Measurements from ENCODE around the gene CSTPP1.

The CSTPP1 gene

DNA sequence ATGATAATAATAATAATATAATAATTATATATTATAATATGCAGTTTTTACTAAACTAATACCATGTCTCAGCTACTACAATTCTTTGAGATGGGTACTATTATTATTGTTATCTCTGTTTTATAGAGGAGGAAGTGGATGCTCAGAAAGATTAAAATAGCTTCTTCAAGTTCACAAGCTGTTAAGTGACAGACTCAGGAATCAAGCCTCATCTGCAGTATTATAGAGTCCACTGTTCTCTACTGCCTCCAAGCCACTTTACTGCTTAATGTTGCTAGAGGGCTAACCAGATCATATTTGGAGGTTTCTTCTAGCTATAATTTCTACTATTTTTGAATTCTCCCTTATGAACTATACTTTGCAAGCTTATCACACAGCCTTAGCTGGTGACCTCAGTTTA is 62.7 kb downstream of the CSTPP1 start:
- DNase-seq = no peak

DNA sequence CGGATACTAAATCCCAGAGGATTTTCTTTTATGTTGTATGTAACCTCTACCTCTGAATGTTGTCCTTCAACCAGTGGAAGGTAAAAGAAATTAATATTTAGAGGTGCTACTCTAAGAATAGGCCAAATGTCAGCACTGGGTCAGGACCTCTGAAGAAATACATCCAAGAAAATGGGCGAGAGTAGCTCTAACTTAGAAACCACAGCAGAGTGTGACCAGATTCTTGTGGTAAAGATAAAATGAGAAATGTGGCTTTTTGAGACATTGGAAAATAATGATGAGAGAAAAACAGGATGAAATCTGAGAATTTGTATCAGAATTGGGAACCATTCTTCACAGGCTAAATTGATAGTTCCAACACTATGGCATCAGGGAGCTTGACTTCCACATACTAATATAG is 63.5 kb downstream of the CSTPP1 start:
- no peak for DNase-seq

DNA sequence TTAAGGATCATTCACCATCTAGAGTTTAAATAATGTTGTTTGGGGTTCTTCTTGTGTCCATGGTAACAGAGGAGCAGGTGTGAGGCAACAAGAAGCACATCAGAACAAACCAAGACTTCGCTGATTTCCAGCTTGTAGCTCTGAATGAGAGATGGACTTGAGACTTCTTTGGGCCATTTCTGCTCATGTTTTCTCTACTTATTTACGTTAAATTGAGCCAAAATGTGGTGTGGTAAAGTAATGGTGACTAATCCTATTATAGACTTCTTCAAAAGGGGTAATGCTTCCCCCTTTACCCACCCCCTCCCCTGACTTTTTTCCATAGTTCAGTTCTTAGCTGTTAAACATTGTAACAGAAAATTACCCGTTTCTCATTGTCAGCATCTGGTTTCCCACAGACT is 65.2 kb downstream of the CSTPP1 start:
- DNase-seq = no peak

DNA sequence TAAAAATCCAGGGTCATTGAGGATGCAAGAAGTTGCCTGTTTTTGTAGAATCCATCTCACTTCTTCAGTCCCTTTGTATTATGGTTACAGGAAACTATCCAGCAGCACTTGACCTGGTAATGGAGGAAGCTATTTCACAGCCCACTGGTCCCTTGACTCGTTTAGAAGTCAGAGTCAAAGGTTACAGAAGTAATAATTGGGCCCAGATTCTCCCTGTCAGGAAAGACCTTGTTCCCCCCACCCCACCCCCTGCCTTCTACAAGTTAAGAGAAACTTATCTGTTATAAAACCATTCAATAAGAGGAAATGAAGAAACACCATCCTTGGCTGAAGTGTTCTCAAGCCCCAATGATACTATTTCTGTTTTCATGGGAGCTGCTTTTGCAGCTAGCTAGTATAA is 65.8 kb downstream of the CSTPP1 start:
- DNase-seq = no peak

DNA sequence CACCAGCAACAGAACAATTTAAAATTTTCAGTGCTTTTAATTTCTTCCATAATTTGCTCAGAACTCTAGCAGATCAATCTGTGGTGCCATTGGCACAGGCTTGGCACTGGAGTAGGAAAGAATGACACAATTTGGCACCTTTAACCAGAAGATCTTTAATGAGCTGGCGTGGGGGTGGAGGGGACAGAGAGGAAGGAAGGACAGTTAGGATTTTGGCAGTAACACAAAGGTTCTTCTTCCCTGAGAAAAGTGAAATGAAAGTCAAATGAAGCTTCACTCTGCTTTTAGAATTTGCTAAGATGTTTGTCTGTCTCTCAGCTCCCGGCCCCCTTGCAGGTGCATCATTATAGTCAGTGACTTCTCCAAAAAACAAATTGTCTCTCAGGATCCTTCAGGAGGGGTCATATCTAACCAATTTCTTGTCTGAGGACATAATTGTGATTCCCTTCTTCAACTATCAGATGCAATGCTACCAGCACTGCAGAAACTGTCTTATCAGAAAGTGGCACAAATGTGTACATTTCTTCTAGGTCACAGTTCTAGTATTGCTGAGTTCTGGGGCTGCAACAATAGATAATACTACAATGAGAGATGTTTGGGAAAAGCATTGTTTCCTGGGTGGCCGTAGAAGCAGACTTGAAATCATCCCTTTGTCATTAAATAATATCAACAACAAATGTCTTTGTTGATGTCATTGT is 66.8 kb downstream of the CSTPP1 start:
- peak; percentile 47 for DNase-seq

DNA sequence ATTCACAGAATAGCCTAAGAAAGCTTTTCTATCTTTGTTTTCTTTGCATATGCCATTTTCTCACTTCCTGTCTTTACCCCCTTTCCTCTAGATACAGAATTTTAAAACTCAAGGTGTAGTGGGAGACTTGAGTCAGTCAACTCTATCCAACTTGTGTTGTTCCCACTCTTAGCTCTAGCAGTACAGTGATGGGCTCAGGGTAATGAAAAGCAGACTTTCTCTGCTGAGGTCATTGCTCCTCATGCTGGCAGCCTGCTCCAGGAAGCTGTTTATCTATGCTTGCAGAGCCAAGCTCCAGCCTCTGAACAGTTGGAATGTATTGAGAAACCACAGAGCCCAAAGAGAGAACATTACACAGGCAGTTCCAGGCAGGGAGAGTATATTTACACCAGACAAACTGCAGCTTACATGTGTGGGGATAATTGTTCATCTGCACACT is 68.1 kb downstream of the CSTPP1 start:
- no peak for DNase-seq

DNA sequence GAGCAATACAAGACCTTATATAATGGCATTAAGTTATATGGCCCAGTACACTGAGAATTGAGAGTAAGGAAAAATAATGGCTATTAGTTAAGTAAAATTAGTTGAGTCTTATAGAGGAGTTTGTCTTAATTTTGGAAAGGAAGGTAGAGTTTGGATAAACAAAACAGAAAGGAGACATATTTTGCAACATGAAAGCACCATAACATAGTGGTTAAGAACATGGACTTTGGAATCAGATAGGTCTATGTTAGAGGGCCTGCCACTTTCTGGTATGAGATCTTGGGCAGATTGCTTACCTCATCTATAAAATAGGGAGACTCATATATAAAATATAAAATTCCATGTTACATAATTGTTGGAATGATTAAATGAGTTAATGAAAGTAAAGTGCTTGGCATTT is 68.9 kb downstream of the CSTPP1 start:
- DNase-seq = no peak

DNA sequence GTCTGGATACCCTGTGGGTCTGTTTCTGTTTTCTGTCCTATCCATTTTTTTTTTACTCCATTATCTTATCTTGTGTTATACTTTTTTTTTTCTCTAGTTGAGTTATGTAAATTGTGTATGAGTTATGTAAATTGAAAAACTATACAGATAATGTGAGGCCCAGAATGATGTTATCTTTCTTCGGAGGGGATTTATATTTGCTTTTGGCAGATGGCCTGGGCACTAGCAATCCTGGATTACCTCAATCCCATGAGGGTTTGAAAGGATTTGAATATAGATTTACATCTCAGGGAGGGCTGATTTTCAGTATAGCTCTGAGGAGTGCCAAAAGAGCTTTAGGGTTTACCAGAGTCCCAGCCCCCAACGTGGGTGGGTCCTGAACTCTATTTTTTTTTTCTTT is 71.0 kb downstream of the CSTPP1 start:
- DNase-seq = no peak

DNA sequence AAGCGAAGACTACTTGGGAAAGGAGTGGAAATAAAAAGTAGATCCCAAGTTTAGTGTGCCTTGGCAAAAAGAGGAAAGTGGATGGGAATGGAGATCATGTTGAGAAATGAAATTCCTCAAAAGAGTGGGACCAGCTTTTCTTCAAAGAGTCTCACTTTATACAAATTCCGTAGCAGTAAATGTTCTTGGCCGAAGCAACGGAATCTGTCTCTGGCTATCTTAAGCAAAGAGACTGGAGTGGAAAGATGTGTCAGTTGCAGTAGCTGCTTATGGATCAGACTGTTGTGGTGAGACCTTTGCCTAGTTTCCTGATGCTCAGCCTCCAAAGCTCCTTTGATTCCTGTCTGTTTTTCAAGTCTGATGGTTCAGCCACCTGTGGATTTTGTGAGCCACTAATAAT is 73.6 kb downstream of the CSTPP1 start:
- DNase-seq = no peak

DNA sequence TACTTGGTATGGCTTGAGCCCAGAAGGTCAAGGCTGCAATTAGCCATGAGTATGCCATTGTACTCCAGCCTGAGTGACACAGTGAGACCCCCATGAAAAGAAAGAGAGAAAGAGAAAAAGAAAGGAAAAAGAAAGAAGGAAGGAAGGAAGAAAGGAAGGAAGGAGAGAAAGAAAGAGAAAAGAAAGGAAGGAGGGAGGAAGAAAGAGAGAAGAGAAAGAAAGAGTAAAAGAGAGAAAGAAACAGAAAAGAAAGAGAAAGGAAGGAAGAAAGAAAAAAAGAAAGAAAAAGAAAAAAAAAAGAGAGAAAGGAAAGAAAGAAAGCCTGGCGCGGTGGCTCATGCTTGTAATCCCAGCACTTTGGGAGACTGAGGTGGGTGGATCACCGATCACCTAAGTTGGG is 77.5 kb downstream of the CSTPP1 start:
- no peak for DNase-seq

DNA sequence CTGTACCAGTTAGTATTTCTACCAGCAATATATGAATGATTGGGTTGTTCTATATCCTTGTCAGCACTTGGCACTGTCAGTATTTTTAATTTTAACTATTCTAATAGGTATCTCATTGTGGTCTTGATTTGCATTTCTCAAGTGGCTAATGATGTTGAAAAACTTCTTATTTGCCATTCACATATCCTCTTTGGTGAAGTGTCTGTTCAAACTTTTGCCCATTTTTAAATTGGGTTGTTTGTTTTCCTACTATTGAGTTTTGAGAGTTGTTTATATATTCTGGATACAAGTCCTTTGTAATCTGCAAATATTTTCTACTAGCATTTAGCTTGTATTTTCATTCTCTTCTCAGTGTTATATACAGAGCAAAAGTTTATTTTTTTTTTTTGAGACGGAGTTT is 82.1 kb downstream of the CSTPP1 start:
- no peak for DNase-seq

DNA sequence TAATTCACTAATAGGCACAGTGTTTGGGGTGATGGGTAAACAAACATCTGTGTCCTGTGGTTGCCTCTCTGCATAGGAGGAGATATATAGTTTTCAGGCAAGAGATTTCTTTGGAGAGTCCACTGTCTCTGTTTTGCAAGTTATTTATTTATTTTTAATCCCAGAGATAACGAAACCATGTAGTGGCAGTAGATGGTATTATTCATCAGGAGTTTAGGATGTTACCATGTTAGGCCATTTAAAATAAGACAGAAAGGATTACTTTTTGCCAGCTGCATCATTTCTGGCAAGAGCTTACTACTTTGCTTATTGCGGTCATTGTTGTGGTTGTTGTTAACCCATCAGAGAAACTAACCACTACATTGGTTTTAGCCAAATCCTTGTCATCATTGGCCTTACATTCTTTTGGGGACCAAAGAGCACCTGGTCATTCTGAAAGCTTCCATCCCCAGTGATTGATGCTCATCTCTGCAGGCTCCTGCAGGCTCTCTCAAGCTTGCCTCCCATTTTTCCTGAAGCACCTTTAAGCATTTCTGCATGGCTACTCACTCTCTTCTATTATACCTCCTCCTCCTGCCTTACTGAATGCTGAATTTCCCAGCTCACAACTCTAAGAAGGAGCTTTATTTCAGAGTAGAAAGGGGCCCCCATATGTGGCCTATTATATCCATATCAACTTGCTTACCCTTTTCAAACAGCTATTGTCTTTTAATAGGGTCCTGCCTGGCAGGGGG is 84.4 kb downstream of the CSTPP1 start:
- no peak for DNase-seq

DNA sequence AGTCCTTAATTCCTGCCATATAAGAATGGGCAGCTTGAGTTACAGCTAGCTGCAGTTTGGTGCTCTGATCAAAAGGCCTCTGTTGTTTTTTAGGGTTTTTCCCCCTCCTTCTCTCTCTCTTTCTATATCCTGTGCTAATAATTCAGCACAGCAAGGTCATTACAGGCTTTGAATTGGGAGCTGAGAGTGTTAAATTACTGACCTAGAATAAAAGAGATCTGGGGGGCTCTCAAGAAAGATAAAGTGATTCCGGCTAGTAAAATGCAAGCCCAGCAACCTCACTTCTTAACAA is 84.9 kb downstream of the CSTPP1 start:
- DNase-seq = no peak

DNA sequence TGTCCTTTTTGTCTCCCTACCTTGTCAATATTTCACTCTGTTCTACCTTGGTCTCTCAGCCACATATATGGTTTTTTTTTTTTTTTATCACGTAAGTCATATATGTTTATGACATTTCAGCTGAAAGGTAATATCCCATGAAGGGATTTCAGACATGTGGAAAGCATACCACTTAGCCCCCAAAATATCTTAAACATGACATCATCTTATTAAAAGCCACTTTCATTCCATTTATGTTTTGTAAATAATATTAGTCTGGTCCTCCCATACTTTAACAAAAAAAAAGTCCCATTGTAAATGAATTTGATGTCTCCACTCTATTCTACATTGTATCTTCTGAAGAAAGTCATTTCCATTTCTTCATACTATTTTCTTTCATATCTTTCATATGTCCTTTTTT is 85.4 kb downstream of the CSTPP1 start:
- no peak for DNase-seq

DNA sequence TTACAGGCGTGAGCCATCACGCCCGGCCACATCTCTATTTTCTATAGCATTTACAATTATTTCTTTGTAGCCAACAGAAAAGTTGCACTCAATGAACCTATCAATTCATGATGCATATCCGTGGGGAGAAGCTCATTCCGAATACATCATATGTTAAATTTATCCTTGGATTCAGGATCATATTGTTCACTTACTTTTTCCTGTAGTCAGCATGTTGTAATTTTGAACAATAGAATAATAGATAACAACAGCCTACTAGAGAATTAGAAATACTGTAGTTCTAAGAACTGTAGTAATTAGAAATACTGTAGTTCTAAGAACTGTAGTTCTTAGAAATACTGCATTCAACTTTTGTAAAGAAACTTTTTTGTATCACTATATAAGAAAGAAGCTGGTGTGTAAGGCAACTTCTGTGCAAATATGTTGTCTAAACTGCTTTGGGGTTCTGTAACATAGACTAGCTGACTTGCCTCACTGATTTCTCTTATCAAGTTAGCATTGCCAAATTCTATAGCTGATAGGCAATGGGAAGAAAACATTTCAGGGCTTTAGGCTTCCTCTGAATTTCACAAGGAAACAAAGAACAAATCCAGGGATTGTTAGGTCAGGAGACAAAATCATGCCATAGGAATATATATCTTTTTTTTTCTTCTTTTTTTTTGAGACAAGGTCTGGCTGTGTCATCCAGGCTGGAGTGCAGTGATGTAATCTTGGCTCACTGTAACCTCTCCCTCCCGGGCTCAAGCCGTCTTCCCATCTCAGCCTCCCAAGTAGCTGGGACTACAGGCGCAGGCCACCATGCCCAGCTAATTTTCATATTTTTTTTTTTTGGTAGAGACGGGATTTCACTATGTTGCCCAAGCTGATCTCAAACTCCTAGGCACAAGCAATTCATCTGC is 91.9 kb downstream of the CSTPP1 start:
- DNase-seq = no peak

DNA sequence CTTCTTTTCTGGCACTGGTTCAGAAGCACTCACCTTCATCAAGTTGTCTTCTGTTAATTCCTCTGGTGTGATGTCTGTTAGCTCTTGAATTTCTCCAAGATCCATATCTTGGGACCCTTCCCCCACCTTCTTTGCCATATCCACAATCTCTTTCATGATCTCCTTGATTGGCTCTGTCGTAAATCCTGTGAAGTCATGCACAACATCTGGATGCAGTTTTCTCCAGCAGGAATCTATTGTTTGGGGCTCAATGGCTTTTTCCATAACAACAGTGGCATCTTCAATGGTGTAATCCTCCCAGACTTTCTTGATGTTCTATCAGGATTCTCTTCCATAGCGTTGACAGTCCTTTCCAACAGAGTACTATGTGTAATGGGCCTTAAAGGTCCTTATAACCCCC is 96.9 kb downstream of the CSTPP1 start:
- DNase-seq = no peak

DNA sequence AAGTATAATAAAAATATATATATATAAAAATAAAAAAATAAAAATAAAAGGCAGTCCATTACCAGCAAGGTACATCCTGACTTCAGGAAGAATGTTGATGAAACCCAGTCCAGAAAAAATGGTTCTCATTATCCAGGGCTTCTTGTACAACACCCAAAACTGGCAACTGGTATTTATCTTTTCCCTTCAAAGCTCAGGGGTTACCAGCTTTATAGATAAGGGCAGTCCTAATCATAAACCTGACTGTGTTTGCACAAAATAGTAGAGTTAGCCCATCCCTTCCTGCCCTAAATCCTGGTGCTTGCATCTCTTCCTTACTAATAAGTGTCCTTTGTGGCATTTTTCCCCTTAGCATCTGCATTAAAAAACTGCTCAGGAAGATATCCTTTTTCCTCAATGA is 97.5 kb downstream of the CSTPP1 start:
- DNase-seq = no peak

DNA sequence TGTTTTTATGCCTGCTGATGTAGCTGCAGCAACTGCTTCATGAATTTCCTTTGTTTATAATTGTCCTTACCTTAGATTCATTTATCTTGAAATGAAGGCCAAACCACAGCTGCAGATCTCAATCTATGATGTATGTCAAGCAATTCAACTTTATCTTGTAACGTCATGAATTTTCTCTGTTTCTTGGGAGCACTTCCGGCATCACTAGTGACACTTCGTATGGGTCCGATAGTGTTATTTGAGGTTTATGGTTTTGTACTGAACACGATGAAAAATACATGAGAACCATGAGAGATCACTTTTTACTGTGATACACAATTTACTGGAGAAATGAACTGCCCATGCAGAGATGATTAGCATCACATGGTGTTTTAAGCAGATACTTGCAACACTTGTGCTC is 98.5 kb downstream of the CSTPP1 start:
- DNase-seq = no peak

DNA sequence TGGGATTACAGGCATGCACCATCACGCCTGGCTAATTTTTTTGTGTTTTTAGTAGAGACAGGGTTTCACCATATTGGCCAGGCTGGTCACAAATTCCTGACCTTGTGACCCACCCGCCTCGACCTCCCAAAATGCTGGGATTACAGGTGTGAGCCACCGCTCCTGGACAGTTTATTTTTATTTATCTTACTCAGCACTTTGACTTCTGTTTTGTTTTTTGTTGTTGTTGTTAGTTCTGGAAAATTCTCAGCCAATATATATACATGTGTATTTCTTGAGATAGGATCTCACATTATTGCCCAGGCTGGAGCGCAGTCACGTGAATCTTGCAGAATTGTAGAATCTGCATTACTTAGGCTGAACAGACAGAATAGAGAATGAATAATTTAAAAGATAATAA is 107.6 kb downstream of the CSTPP1 start:
- DNase-seq = no peak

DNA sequence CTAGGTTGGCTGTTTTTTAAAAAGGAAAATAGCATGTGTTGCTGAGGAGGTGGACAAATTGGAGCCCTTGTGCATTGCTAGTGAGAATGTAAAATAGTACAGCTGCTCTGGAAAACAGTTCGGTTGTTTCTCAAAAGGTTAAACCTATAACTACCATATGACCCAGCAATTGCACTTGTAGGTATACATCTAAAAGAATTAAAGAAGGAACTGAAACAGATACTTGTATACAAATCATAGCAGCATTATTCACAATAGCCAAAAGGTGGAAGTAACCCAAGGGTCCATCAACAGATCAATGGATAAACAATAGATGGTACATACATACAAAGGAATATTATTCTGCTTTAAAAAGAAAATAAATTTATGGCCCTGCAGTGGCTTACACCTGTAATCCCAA is 111.4 kb downstream of the CSTPP1 start:
- no peak for DNase-seq

DNA sequence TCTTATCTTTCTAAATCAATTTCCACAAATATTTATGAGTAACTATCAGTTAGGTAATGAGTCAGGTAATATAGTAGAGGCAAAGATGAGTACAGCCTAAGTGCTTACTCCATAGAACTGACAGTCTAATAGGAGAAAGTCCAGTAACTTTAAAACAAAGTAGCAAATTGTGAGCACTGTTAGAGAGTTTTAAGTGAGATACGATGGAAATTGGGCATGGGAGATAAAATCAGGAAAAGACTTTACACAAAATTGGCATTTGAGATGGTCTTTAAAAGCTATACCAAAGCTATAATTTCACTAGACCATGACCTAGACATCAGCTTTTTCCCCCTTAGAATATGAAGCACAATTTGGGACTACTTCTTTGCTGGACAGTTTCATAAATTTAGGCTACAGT is 113.7 kb downstream of the CSTPP1 start:
- DNase-seq = no peak

DNA sequence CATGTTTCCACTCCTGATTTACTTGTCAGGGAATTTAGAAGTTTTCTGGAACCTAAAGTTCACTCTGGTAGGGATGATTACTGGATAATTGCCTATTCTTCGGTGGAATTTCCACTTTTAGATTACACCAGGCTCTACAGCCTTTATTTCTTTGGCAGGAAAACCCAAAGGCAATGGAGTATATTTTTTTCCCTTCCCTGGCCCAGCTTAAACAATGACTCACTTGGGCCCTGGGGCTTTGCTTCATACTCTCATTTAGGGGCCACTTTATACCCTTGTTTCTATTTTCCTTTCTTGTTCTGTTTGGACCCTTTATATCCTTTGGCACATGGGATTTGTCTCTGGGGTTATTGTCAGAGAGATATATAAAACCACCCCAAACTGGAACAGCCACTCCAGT is 114.7 kb downstream of the CSTPP1 start:
- no peak for DNase-seq

DNA sequence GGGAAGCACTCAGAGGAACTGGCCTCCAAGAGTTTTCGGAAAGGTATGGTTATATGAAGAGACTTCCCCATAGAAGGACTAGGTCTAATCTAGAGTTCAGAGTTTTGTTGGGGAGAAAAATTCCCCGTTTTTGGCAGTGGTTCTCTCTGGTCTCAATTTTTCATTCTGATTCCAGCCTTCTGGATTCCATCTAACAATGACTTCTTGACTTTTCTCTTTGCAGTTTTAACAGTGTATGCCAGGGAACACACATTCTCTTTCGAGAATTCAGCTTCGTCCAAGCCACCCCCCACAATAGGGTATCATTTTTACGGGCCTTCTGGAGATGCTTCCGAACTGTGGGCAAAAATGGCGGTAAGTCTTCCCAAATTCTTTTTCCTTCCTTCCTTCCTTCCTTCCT is 115.6 kb downstream of the CSTPP1 start:
- no peak for DNase-seq

DNA sequence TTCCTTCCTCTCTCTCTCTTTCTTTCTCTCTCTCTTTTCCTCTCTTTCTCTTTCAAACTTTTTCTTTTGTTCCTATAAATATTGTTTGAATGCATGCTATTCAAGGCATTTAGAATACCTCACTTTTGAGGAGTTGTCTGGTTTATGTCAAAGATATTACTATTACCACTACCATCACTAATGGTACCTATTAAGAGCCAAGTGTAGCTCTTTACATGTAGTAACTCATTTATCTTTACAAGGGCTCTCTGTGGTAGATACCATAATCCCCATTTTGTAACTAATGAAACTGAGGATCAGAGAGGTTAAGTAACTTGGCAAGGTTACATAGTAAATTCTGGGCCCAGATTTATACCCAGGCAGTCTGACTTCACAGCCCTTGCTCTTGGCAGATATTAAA is 116.0 kb downstream of the CSTPP1 start:
- no peak for DNase-seq
